Measurements from ENCODE around the gene DHRS13.
"Not testable (repeated sequence)": the region's sequence is repeated elsewhere in the genome, so short reads cannot be mapped to it uniquely, and the experiment has no call there.

DHRS13 gene

GRCh38 chr17:28903546-28903841 is 615 bp upstream of the DHRS13 start:
- not testable (repeated sequence) for DNase-seq (ENCODE audit: low spot score)

- DNase-seq (ENCODE audit: low spot score), result peak; percentile 90
These were observed 737 bp downstream of the DHRS13 start for GRCh38 chr17:28901866-28902818.

- DNase-seq (ENCODE audit: low spot score), result no peak
These were observed 1.7 kb downstream of the DHRS13 start for GRCh38 chr17:28900986-28901726.

GRCh38 chr17:28899212-28899815 is 3.6 kb downstream of the DHRS13 start:
- DNase-seq (ENCODE audit: low spot score), result no peak

GRCh38 chr17:28898527-28898955 is 4.3 kb downstream of the DHRS13 start:
- DNase-seq (ENCODE audit: low spot score), result no peak

GRCh38 chr17:28897769-28898526 is 4.9 kb downstream of the DHRS13 start:
- DNase-seq (ENCODE audit: low spot score), result no peak

GRCh38 chr17:28896884-28897768 is 5.8 kb downstream of the DHRS13 start, which contains the start of gene FLOT2:
FLOT2 (minus strand) TSS chr17:28897733; CDS start chr17:28897574, 159 bp downstream.
- peak; percentile 93 for DNase-seq (ENCODE audit: low spot score)

- DNase-seq (ENCODE audit: low spot score), result peak; percentile 61
These were observed 6.4 kb downstream of the DHRS13 start for GRCh38 chr17:28896491-28896883.

- peak; percentile 43 for DNase-seq (ENCODE audit: low spot score)
These were observed 7.0 kb downstream of the DHRS13 start for GRCh38 chr17:28895794-28896447.

- DNase-seq (ENCODE audit: low spot score), result not testable (repeated sequence)
These were observed 9.4 kb downstream of the DHRS13 start for GRCh38 chr17:28893248-28894183.

GRCh38 chr17:28892024-28892423 is 10.9 kb downstream of the DHRS13 start:
- DNase-seq (ENCODE audit: low spot score), result no peak

GRCh38 chr17:28891201-28891600 is 11.7 kb downstream of the DHRS13 start:
- DNase-seq (ENCODE audit: low spot score), result no peak

- DNase-seq (ENCODE audit: low spot score), result no peak
These were observed 12.9 kb downstream of the DHRS13 start for GRCh38 chr17:28889996-28890395.

- no peak for DNase-seq (ENCODE audit: low spot score)
These were observed 14.0 kb downstream of the DHRS13 start for GRCh38 chr17:28888832-28889231.

GRCh38 chr17:28887871-28888471 is 14.9 kb downstream of the DHRS13 start:
- peak; percentile 30 for DNase-seq (ENCODE audit: low spot score)

- peak; percentile 37 for DNase-seq (ENCODE audit: low spot score)
These were observed 16.9 kb downstream of the DHRS13 start for GRCh38 chr17:28885951-28886350.

GRCh38 chr17:28885363-28885762 is 17.5 kb downstream of the DHRS13 start:
- peak; percentile 26 for DNase-seq (ENCODE audit: low spot score)

- DNase-seq (ENCODE audit: low spot score), result peak; percentile 38
These were observed 18.7 kb downstream of the DHRS13 start for GRCh38 chr17:28883967-28884702.

Data from D341Med (cell line).